ENCODE measurements around the gene SYNJ1.

SYNJ1 gene

GRCh38 chr21:32593690-32594089 lies 134.1 kb downstream of the SYNJ1 start:
- H3K4me3 ChIP-seq (ENCODE audit: low read length): no peak overlapping the region
- no peak for DNase-seq (ENCODE audit: low read depth)
- TF ChIP-seq, protein P1, sequence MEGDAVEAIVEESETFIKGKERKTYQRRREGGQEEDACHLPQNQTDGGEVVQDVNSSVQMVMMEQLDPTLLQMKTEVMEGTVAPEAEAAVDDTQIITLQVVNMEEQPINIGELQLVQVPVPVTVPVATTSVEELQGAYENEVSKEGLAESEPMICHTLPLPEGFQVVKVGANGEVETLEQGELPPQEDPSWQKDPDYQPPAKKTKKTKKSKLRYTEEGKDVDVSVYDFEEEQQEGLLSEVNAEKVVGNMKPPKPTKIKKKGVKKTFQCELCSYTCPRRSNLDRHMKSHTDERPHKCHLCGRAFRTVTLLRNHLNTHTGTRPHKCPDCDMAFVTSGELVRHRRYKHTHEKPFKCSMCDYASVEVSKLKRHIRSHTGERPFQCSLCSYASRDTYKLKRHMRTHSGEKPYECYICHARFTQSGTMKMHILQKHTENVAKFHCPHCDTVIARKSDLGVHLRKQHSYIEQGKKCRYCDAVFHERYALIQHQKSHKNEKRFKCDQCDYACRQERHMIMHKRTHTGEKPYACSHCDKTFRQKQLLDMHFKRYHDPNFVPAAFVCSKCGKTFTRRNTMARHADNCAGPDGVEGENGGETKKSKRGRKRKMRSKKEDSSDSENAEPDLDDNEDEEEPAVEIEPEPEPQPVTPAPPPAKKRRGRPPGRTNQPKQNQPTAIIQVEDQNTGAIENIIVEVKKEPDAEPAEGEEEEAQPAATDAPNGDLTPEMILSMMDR (conservative IDR thresholded peaks at IDR 0.05; ENCODE audit: low read depth, low read length): no peak

GRCh38 chr21:32592929-32593502 lies 134.8 kb downstream of the SYNJ1 start:
- H3K4me3 ChIP-seq (ENCODE audit: low read length): no peak overlapping the region
- no peak for DNase-seq (ENCODE audit: low read depth)
- TF ChIP-seq, protein P1 (conservative IDR thresholded peaks at IDR 0.05; ENCODE audit: low read depth, low read length): no peak

DNA sequence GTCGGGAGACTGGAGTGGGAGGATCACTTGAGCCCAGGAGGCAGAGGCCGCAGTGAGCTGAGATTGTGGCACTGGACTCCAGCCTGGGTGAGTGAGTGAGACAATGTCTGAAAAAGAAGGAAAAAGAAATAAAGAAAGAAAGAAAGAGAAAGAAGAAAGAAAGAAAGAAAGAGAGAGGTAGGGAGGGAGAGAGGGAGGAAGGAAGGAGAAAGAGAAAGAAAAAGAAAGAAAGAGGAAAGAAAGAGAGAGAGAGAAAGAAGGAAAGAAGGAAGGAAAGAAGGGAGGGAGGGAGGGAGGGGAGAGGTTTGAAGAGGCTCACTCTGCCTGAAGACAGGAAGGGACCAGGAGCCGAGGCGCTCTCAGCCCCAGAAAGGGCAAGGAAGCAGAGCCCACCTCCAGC lies 137.7 kb downstream of the SYNJ1 start:
- no peak overlapping the region for H3K4me3 ChIP-seq (ENCODE audit: low read length)
- no peak for DNase-seq (ENCODE audit: low read depth)
- TF ChIP-seq, protein P1 (conservative IDR thresholded peaks at IDR 0.05; ENCODE audit: low read depth, low read length): no peak

- no peak overlapping the region for H3K4me3 ChIP-seq (ENCODE audit: low read length)
- DNase-seq (ENCODE audit: low read depth): no peak
- TF ChIP-seq, protein P1 (conservative IDR thresholded peaks at IDR 0.05; ENCODE audit: low read depth, low read length): no peak
These were observed 140.2 kb downstream of the SYNJ1 start for GRCh38 chr21:32587651-32588050.

DNA sequence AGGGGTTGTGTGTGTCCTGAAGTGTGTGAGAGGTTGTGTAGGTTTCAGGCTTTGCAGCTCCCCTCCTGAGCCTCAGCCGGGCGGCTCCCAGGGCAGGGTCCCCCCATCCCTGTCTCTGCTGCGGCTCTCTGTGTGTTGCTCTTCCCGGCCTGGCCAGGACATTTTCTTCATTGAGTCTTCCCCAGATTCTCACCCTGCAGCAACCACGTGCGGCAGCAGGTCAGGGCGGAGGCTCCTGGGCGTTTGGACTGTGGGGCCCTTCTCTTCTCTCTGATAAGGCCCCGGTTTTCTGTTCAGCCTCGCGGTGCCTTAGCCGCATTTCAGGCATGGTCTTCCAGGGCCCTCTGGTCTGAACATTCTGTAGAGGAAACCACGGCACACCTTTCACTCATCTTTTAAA lies 140.7 kb downstream of the SYNJ1 start:
- H3K4me3 ChIP-seq (ENCODE audit: low read length): no peak overlapping the region
- TF ChIP-seq, protein P1 (conservative IDR thresholded peaks at IDR 0.05; ENCODE audit: low read depth, low read length): no peak
- DNase-seq (ENCODE audit: low read depth): no peak

DNA sequence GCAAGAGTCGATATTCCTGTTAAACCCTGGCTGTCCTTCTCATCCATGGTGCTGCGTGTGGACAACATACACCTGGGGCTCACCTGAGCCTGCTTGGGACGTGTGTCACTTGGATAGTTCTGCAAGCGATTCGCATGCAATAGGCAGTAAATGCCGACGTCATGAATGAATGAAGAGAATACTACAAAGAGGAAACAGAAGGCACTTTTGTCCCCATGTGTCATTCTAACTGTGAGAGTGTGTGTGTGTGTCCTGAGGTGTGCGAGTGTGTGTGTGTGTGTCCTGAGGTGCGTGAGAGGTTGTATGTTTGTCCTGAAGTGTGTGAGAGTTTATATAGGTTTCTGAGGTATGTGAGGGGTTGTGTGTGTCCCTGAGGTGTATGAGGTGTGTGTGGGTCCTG lies 141.8 kb downstream of the SYNJ1 start:
- TF ChIP-seq, protein P1 (conservative IDR thresholded peaks at IDR 0.05; ENCODE audit: low read depth, low read length): no peak
- H3K4me3 ChIP-seq (ENCODE audit: low read length): no peak overlapping the region
- no peak for DNase-seq (ENCODE audit: low read depth)

DNA sequence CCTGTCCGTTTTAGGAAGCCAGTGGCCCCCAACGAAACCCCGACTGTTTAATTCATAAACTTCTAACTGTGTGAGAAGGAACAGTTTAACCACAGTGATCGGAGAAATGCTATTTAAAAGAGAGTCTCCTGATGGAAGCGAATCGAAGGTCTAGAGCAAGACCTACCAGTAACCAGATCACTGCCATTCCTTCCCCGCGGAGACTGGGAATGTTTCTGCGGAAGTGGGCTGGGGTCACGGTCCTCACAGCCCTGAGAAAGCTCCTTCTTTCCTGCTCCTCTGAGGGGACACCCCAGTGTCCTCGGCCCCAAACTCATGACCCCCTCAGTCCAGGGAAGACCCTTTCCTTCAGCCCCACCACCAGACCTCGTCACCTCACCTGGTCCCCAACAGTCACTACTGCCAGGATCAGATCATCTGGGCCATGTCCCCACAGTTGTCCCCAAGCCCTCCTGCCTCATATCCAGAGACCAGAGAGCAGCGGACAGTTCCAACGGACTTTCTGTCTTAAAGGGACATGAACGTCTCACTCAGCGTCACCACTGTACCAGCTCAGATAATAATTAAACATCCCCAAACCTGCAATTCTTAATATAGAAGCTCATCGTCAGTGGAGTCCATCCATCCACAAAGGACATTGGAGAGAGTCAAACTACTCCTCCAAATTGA lies 142.6 kb downstream of the SYNJ1 start, which contains the start of gene TCP10L:
TCP10L (minus strand) TSS at position 482 of the 669 bp plus-strand sequence. CDS start 1,219 bp downstream, outside the sequence.
- TF ChIP-seq, protein P1 (conservative IDR thresholded peaks at IDR 0.05; ENCODE audit: low read depth, low read length): no peak
- H3K4me3 ChIP-seq (ENCODE audit: low read length): no peak within 1 kb of the TSS
- no peak for DNase-seq (ENCODE audit: low read depth)
